Neutrophil (primary cell): ENCODE data around the gene GDPGP1.
"Not testable (repeated sequence)": the region's sequence is repeated elsewhere in the genome, so short reads cannot be mapped to it uniquely, and the experiment has no call there.

Source experiments
- H3K27ac ChIP-seq: fragments of 200-600 bp; sonication (generic); 2 replicates; pipeline ENCODE4 v1.5.1; 2016; ENCODE audit warnings: mild to moderate bottlenecking, moderate library complexity
- H3K27me3 ChIP-seq: fragments of 200-600 bp; sonication (generic); 2 replicates; pipeline ENCODE4 v1.6.0; 2016; ENCODE audit warnings: mild to moderate bottlenecking
- H3K36me3 ChIP-seq: fragments of 200-600 bp; sonication (generic); 2 replicates; pipeline ENCODE4 v1.5.1; 2017
- H3K4me1 ChIP-seq, 2 experiments: fragments of 200-600 bp in 1 of 2; sonication (generic) in 1 of 2; 1 replicate in 1 of 2; 2 replicates in 1 of 2; pipeline versions ENCODE4 v1.5.1 to v1.6.1; 2013 to 2016; ENCODE audit warnings: low read depth in 1 of 2, low read length in 1 of 2, mild to moderate bottlenecking in 1 of 2, moderate library complexity in 1 of 2; ENCODE audit not compliant: control insufficient read depth in 1 of 2, insufficient read depth in 1 of 2
- H3K4me3 ChIP-seq, 2 experiments: fragments of 200-600 bp in 1 of 2; sonication (generic) in 1 of 2; 1 replicate in 1 of 2; 2 replicates in 1 of 2; pipeline ENCODE4 v1.5.1; 2013 to 2016; ENCODE audit warnings: low read depth in 1 of 2, low read length in 1 of 2, mild to moderate bottlenecking in 1 of 2, moderate library complexity in 1 of 2
- H3K9me3 ChIP-seq: fragments of 200-600 bp; sonication (generic); 2 replicates; pipeline ENCODE4 v1.5.1; 2016
- CTCF ChIP-seq: fragments of 200-600 bp; sonication (generic); IDR thresholded peaks from 2 replicates; pipeline ENCODE4 v1.5.1; 2016; ENCODE audit warnings: antibody characterized with exemption

GDPGP1 gene

GRCh38 chr15:90234096-90234988 is at the start of gene GDPGP1:
TSS of gene GDPGP1 (plus strand) at chr15:90234209. CDS start at chr15:90240909, 6,700 bp downstream.
- H3K27ac ChIP-seq, result peak within 1 kb of the TSS; percentile 97
- no peaks in the 10 kb centered on the region for H3K9me3 ChIP-seq
- peak; percentile 44 for TF ChIP-seq CTCF
- peaks cover 16% of the 10 kb centered on the region for H3K36me3 ChIP-seq
- peak within 1 kb of the TSS; percentile 84 to 85 for H3K4me3 ChIP-seq
- H3K27me3 ChIP-seq, result no peaks in the 10 kb centered on the region
- peaks cover 44 to 46% of the 10 kb centered on the region in 2 experiments for H3K4me1 ChIP-seq

- Histone ChIP-seq H3K36me3 (peaks cover 2% of the 10 kb centered on the region), H3K4me1 (peaks cover 55 to 58% of the 10 kb centered on the region in 2 experiments), H3K27me3 (no peaks in the 10 kb centered on the region), H3K4me3 (peak overlapping the region; percentile 70 to 96), H3K9me3 (no peaks in the 10 kb centered on the region), H3K27ac (peak overlapping the region; percentile 92)
- TF ChIP-seq CTCF, result no peak
These were observed 49.0 kb upstream of the GDPGP1 start for GRCh38 chr15:90184786-90185704.

GRCh38 chr15:90187257-90187868 is 46.6 kb upstream of the GDPGP1 start:
- Histone ChIP-seq H3K27ac (peak overlapping the region; percentile 85), H3K4me1 (peaks cover 78 to 81% of the 10 kb centered on the region in 2 experiments), H3K36me3 (peaks cover 16% of the 10 kb centered on the region), H3K9me3 (no peaks in the 10 kb centered on the region), H3K4me3 (peak overlapping the region; percentile 28 to 96), H3K27me3 (no peaks in the 10 kb centered on the region)
- no peak for TF ChIP-seq CTCF

GRCh38 chr15:90188065-90188464 is 45.9 kb upstream of the GDPGP1 start:
- Histone ChIP-seq H3K4me3 (peak overlapping the region in 1 of 2 experiments; percentile 96), H3K36me3 (peaks cover 16% of the 10 kb centered on the region), H3K27ac (peak overlapping the region; percentile 85), H3K4me1 (peaks cover 85 to 88% of the 10 kb centered on the region in 2 experiments)
- H3K27me3 ChIP-seq, H3K9me3 ChIP-seq: not testable (repeated sequence)

GRCh38 chr15:90188914-90189748 is 44.9 kb upstream of the GDPGP1 start:
- TF ChIP-seq CTCF, result no peak
- Histone ChIP-seq H3K27ac (peak overlapping the region; percentile 85), H3K4me1 (peaks cover 90 to 95% of the 10 kb centered on the region in 2 experiments), H3K4me3 (peak overlapping the region; percentile 9 to 96), H3K9me3 (no peaks in the 10 kb centered on the region), H3K27me3 (no peaks in the 10 kb centered on the region), H3K36me3 (peaks cover 20% of the 10 kb centered on the region)
